WERI-Rb-1 (cell line): Measurements from ENCODE around the gene PIEZO2.

Experiments
- DNase-seq: peaks from one replicate; pipeline ENCODE4 v3.0.0-alpha.2; 2020
- H3K27ac ChIP-seq: fragments of 250-450 bp; sonication (Bioruptor Pico); 2 replicates; pipeline ENCODE4 v1.5.1; 2020; ENCODE audit warnings: mild to moderate bottlenecking, moderate library complexity
- H3K27me3 ChIP-seq: fragments of 250-450 bp; sonication (Bioruptor Pico); 2 replicates; pipeline ENCODE4 v1.5.1; 2021; ENCODE audit warnings: mild to moderate bottlenecking, low read depth, moderate library complexity; ENCODE audit not compliant: insufficient read depth, severe bottlenecking
- H3K36me3 ChIP-seq: fragments of 250-450 bp; sonication (Bioruptor Pico); 2 replicates; pipeline ENCODE4 v1.5.1; 2020; ENCODE audit warnings: mild to moderate bottlenecking, moderate library complexity
- H3K4me3 ChIP-seq: 2 replicates; pipeline ENCODE4 v1.5.1; 2011; ENCODE audit warnings: low read depth, mild to moderate bottlenecking, control low read depth, low read length
- H3K9me3 ChIP-seq: fragments of 250-450 bp; sonication (Bioruptor Pico); 2 replicates; pipeline ENCODE4 v1.5.1; 2021; ENCODE audit warnings: mild to moderate bottlenecking, moderate library complexity; ENCODE audit not compliant: severe bottlenecking
- TF ChIP-seq, protein P1 (sequence below): IDR thresholded peaks from 2 replicates; pipeline ENCODE4 v1.5.1; 2011; ENCODE audit warnings: low read depth, mild to moderate bottlenecking, control low read depth, inconsistent platforms, low read length

The PIEZO2 gene

DNA sequence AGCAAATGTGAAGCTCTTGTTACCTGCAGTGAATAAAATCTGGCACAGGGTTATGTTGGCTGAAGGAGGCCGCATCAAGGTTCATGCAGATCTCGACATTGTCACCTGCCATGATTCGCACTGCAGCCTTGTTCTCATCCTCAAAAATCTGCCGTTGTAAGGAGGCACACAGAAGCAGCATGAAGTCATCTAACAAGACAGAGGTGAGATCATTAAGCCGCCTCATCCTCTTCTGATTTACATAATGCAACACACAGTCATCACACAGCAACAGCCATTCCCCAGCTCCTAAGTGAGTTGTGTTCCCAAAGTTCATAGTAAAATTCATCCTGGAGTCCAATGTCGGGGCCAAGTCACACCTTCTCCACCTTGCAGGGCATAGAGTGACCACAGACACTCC lies 391.4 kb downstream of the PIEZO2 start:
- Histone ChIP-seq H3K36me3 (no peaks in the 10 kb centered on the region), H3K4me3 (no peak overlapping the region), H3K9me3 (no peaks in the 10 kb centered on the region), H3K27me3 (no peaks in the 10 kb centered on the region), H3K27ac (no peak overlapping the region)
- TF ChIP-seq, protein P1, sequence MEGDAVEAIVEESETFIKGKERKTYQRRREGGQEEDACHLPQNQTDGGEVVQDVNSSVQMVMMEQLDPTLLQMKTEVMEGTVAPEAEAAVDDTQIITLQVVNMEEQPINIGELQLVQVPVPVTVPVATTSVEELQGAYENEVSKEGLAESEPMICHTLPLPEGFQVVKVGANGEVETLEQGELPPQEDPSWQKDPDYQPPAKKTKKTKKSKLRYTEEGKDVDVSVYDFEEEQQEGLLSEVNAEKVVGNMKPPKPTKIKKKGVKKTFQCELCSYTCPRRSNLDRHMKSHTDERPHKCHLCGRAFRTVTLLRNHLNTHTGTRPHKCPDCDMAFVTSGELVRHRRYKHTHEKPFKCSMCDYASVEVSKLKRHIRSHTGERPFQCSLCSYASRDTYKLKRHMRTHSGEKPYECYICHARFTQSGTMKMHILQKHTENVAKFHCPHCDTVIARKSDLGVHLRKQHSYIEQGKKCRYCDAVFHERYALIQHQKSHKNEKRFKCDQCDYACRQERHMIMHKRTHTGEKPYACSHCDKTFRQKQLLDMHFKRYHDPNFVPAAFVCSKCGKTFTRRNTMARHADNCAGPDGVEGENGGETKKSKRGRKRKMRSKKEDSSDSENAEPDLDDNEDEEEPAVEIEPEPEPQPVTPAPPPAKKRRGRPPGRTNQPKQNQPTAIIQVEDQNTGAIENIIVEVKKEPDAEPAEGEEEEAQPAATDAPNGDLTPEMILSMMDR = no peak
- DNase-seq = no peak

DNA sequence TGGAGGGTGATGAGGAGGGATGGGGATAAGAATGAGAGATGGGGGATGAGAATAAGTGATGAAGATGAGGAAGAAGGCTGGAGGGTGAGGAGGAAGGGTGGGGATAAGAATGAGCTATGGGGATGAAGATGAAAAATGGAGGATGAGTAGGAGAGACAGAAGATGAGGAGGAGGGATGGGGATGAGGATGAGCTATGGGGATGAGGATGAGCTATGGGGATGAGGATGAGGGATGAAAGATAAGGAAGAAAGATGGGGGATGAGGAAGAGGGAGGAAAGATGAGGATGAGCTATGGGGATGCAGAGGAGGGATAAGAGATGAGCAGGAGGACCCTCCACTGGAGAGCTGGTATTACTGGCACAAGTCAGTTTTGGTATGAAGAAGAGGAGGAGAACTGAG lies 392.0 kb downstream of the PIEZO2 start:
- DNase-seq = no peak

GRCh38 chr18:10755855-10756254 lies 393.5 kb downstream of the PIEZO2 start:
- Histone ChIP-seq H3K27ac (no peak overlapping the region), H3K36me3 (no peaks in the 10 kb centered on the region), H3K4me3 (no peak overlapping the region), H3K27me3 (no peaks in the 10 kb centered on the region), H3K9me3 (no peaks in the 10 kb centered on the region)
- TF ChIP-seq, protein P1 = no peak
- DNase-seq = no peak

More for the DNA sequence above, 392.0 kb downstream of the PIEZO2 start:
- no peaks in the 10 kb centered on the region for H3K27me3 ChIP-seq
- H3K27ac ChIP-seq = no peak overlapping the region
- H3K36me3 ChIP-seq = no peaks in the 10 kb centered on the region
- no peaks in the 10 kb centered on the region for H3K9me3 ChIP-seq
- no peak overlapping the region for H3K4me3 ChIP-seq
- TF ChIP-seq, protein P1 = no peak

DNA sequence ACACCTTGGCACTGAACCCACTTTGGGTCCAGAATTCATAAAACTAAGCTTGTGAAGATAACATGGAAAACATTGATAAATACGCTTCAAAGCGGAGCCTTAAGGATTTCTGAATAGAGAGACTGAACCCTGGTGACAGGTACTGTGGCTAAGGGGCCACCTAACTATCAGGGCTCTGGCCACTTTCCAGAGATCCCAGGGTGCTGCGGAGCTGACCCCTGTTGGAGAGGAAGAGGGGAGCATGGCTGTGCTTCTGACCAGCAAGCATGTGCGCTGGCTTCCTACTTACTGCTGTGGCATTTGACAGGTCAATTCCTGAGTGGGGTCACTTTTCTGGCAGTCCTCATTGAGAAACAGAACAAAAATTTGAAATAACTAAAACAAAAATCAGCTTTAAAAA lies 395.2 kb downstream of the PIEZO2 start:
- no peak for DNase-seq
- TF ChIP-seq, protein P1 = no peak
- no peaks in the 10 kb centered on the region for H3K9me3 ChIP-seq
- H3K4me3 ChIP-seq = no peak overlapping the region
- no peaks in the 10 kb centered on the region for H3K36me3 ChIP-seq
- H3K27ac ChIP-seq = no peak overlapping the region
- no peaks in the 10 kb centered on the region for H3K27me3 ChIP-seq

GRCh38 chr18:10752382-10752781 lies 397.0 kb downstream of the PIEZO2 start:
- H3K9me3 ChIP-seq = no peaks in the 10 kb centered on the region
- no peaks in the 10 kb centered on the region for H3K27me3 ChIP-seq
- no peak overlapping the region for H3K4me3 ChIP-seq
- TF ChIP-seq, protein P1 = no peak
- H3K36me3 ChIP-seq = no peaks in the 10 kb centered on the region
- no peak overlapping the region for H3K27ac ChIP-seq
- DNase-seq = no peak

DNA sequence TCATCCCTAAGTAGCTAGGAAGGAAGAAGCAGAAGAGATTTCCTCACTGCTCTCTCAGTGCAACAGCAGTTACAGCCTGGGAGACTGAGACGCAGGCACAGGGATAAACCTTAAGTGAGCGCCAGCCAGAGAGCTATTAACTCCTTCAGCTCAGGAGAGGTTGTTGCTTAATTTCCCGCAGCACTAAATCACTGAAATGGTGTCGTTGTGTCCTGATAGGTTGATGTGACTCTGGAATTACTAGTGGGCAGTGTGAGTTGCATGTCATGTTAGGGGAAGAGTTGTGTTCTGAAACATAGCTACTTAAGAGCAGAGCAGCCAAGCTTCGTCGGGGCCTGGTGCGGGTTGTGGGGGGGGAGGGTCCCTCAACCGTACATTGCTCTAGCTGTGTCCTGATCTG lies 397.7 kb downstream of the PIEZO2 start:
- no peak overlapping the region for H3K4me3 ChIP-seq
- no peak overlapping the region for H3K27ac ChIP-seq
- H3K9me3 ChIP-seq = no peaks in the 10 kb centered on the region
- TF ChIP-seq, protein P1 = no peak
- H3K27me3 ChIP-seq = no peaks in the 10 kb centered on the region
- DNase-seq = no peak
- H3K36me3 ChIP-seq = no peaks in the 10 kb centered on the region
